Measurements from ENCODE around the gene NRIP1. TPM values are rescaled to one million over a fixed set of nuclear protein-coding genes. Genes with fewer than 3 reads are reported as not detected.

Gene NRIP1
- total RNA-seq, 2 donors from 2014 or later: 49.5 to 89.3 TPM

- intact Hi-C loops (cut with DNase I): no loop called here
- Histone ChIP-seq H3K9ac (ENCODE audit: low read depth in 2 of 2, low read length in 2 of 2) (no peak overlapping the region), H3K4me1 (no peaks in the 10 kb centered on the region), H3K4me3 (no peak overlapping the region), H3K9me3 (no peaks in the 10 kb centered on the region), H3K27ac (no peak overlapping the region), H3K36me3 (no peaks in the 10 kb centered on the region), H3K27me3 (no peaks in the 10 kb centered on the region)
- no peak for DNase-seq
- no peak for TF ChIP-seq CTCF (IDR thresholded peaks at IDR 0.05)
Observed at GRCh38 chr21:15022608-15023261, 42.1 kb downstream of the NRIP1 start.

GRCh38 chr21:15020797-15021196, 44.0 kb downstream of the NRIP1 start:
- H3K36me3 ChIP-seq: no peaks in the 10 kb centered on the region
- H3K4me1 ChIP-seq: no peaks in the 10 kb centered on the region
- no peak overlapping the region for H3K27ac ChIP-seq
- intact Hi-C loops (cut with DNase I): no loop called here
- H3K9me3 ChIP-seq: no peaks in the 10 kb centered on the region
- no peak for TF ChIP-seq CTCF (IDR thresholded peaks at IDR 0.05)
- no peak overlapping the region for H3K9ac ChIP-seq (ENCODE audit: low read depth in 2 of 2, low read length in 2 of 2)
- no peak overlapping the region for H3K4me3 ChIP-seq
- no peaks in the 10 kb centered on the region for H3K27me3 ChIP-seq
- no peak for DNase-seq

GRCh38 chr21:15018382-15018781, 46.4 kb downstream of the NRIP1 start:
- intact Hi-C loops (cut with DNase I): no loop called here
- no peak for TF ChIP-seq CTCF (IDR thresholded peaks at IDR 0.05)
- no peak overlapping the region for H3K4me3 ChIP-seq
- H3K27ac ChIP-seq: no peak overlapping the region
- no peak for DNase-seq
- H3K4me1 ChIP-seq: no peaks in the 10 kb centered on the region
- H3K36me3 ChIP-seq: no peaks in the 10 kb centered on the region
- H3K9ac ChIP-seq (ENCODE audit: low read depth in 2 of 2, low read length in 2 of 2): no peak overlapping the region
- H3K9me3 ChIP-seq: no peaks in the 10 kb centered on the region
- no peaks in the 10 kb centered on the region for H3K27me3 ChIP-seq

GRCh38 chr21:15015622-15016471, 49.0 kb downstream of the NRIP1 start:
- TF ChIP-seq CTCF (IDR thresholded peaks at IDR 0.05): no peak

GRCh38 chr21:15014221-15014620, 50.6 kb downstream of the NRIP1 start:
- Histone ChIP-seq H3K9me3 (no peaks in the 10 kb centered on the region), H3K4me3 (no peak overlapping the region), H3K9ac (ENCODE audit: low read depth in 2 of 2, low read length in 2 of 2) (no peak overlapping the region), H3K27me3 (no peaks in the 10 kb centered on the region), H3K4me1 (no peaks in the 10 kb centered on the region), H3K36me3 (no peaks in the 10 kb centered on the region), H3K27ac (no peak overlapping the region)
- TF ChIP-seq CTCF (IDR thresholded peaks at IDR 0.05): no peak
- intact Hi-C loops (cut with DNase I): no loop called here
- DNase-seq: no peak

More at GRCh38 chr21:15015622-15016471, 49.0 kb downstream of the NRIP1 start:
- Histone ChIP-seq H3K27ac (no peak overlapping the region), H3K9me3 (no peaks in the 10 kb centered on the region), H3K9ac (ENCODE audit: low read depth in 2 of 2, low read length in 2 of 2) (no peak overlapping the region), H3K27me3 (no peaks in the 10 kb centered on the region), H3K36me3 (no peaks in the 10 kb centered on the region), H3K4me3 (no peak overlapping the region), H3K4me1 (no peaks in the 10 kb centered on the region)
- intact Hi-C loops (cut with DNase I): no loop called here
- no peak for DNase-seq

Measured in colonic mucosa (tissue), 4 donors.